GM23338 (cell line): ENCODE results near the gene CACNG6.

Experiments used
- CREB1 ChIP-seq: fragments of 250-450 bp; sonication (Bioruptor Pico); IDR thresholded peaks from 2 replicates; pipeline ENCODE4 v1.5.0; 2020; ENCODE audit warnings: low read depth, mild to moderate bottlenecking, moderate library complexity
- CTCF ChIP-seq, 2 experiments: fragments of 200-600 bp in 1 of 2; sonication (generic) in 1 of 2; conservative IDR thresholded peaks; 2 replicates each; pipeline versions ENCODE4 v1.5.1 to v1.6.1; 2016 to 2017; ENCODE audit warnings: antibody characterized with exemption in 2 of 2, low read depth in 2 of 2, mild to moderate bottlenecking in 2 of 2, moderate library complexity in 1 of 2
- ETS1 ChIP-seq: IDR thresholded peaks from 2 replicates; pipeline ENCODE4 v1.6.1; 2016; ENCODE audit warnings: antibody characterized with exemption
- EZH2 ChIP-seq: fragments of 200-600 bp; sonication (generic); IDR thresholded peaks from one replicate; pipeline ENCODE4 v1.8.0; 2017; ENCODE audit warnings: antibody characterized with exemption, mild to moderate bottlenecking, low read depth; ENCODE audit not compliant: unreplicated experiment
- EZH2phosphoT487 ChIP-seq: fragments of 200-600 bp; sonication (generic); IDR thresholded peaks from one replicate; pipeline ENCODE4 v1.8.1; 2018; ENCODE audit warnings: antibody characterized with exemption; ENCODE audit not compliant: unreplicated experiment
- NANOG ChIP-seq: IDR thresholded peaks from 2 replicates; pipeline ENCODE4 v1.6.1; 2016; ENCODE audit warnings: antibody characterized with exemption, borderline replicate concordance
- POLR2AphosphoS5 ChIP-seq: IDR thresholded peaks from 2 replicates; pipeline ENCODE4 v1.6.1; 2016; ENCODE audit warnings: antibody characterized with exemption, low read depth
- REST ChIP-seq: IDR thresholded peaks from one replicate; pipeline ENCODE4 v1.6.1; 2018; ENCODE audit warnings: antibody characterized with exemption; ENCODE audit not compliant: unreplicated experiment
- STAT1 ChIP-seq: IDR thresholded peaks from one replicate; pipeline ENCODE4 v1.6.1; 2016; ENCODE audit warnings: antibody characterized with exemption; ENCODE audit not compliant: unreplicated experiment
- ZNF331 ChIP-seq: fragments of 250-450 bp; sonication (Bioruptor Pico); IDR thresholded peaks from 2 replicates; pipeline ENCODE4 v1.5.0; 2020; ENCODE audit warnings: low read depth, mild to moderate bottlenecking, moderate library complexity

- TF ChIP-seq CTCF (conservative IDR thresholded peaks at IDR 0.05; ENCODE audit: low read depth in 2 of 2) = no peak
- TF ChIP-seq EZH2phosphoT487 = no peak
- no peak for TF ChIP-seq ZNF331 (CRISPR knock-in tag)
- TF ChIP-seq EZH2 = no peak
- TF ChIP-seq REST = no peak
- TF ChIP-seq ETS1 = no peak
- TF ChIP-seq STAT1 = no peak
- TF ChIP-seq NANOG = no peak
- no peak for TF ChIP-seq POLR2AphosphoS5
- no peak for TF ChIP-seq CREB1 (CRISPR knock-in tag)
Observed at GRCh38 chr19:53992815-53993214, 1.4 kb downstream of the CACNG6 start.
